Measurements from ENCODE around the gene SPATA1. TPM values are rescaled to one million over a fixed set of nuclear protein-coding genes. Genes with fewer than 3 reads are reported as not detected.

SPATA1 gene
- total and polyA plus RNA-seq, 9 of the 15 experiments (the other 6 are each of a cell fraction or from before 2014, with no cell fraction given), result 0.79 to 2.9 (median 1.5) TPM

DNA sequence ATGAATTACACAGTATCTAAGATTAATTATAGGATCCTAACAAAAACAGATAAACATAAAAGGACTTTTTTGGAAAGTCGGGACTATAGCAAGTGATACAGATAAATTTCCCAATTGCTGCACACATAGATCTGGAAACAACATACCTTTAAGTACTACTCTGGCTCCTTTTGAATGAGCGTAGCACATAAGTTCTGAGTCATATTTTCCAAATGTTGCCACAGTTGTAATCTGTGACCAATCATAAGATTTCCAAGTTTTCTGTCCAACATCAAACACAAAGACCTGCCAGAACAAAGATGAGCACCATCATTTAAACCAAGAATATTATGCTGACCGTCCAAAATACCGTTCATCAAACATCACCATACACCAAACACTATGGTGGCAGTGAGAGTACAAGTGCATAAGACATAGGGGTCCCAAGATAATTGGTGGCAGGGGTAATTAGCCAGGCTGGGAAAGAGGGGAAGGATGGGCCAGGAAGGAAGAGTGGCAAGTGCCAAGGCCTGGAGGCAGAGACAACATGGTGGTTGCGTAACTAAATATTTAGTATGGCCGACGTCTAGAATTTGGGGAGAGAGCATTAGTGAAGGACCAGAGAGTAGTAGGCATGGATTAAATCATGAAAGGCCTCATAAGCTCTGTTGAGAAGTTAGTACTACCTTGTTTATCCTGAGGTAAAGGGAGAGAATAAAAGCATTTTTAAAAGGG is 64.4 kb downstream of the SPATA1 start (continued):
- TF ChIP-seq, protein P1, sequence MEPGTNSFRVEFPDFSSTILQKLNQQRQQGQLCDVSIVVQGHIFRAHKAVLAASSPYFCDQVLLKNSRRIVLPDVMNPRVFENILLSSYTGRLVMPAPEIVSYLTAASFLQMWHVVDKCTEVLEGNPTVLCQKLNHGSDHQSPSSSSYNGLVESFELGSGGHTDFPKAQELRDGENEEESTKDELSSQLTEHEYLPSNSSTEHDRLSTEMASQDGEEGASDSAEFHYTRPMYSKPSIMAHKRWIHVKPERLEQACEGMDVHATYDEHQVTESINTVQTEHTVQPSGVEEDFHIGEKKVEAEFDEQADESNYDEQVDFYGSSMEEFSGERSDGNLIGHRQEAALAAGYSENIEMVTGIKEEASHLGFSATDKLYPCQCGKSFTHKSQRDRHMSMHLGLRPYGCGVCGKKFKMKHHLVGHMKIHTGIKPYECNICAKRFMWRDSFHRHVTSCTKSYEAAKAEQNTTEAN (CRISPR knock-in tag; IDR thresholded peaks at IDR 0.05), result no peak
- no peak for TF ChIP-seq ZNF766 (CRISPR knock-in tag; conservative IDR thresholded peaks at IDR 0.05)
- TF ChIP-seq FOXJ2 (tag; IDR thresholded peaks at IDR 0.05), result no peak
- no peak for TF ChIP-seq ATF2 (CRISPR knock-in tag; IDR thresholded peaks at IDR 0.05)
- TF ChIP-seq RBM34 (IDR thresholded peaks at IDR 0.05; ENCODE audit: borderline replicate concordance, insufficient read depth, low read length), result no peak
- TF ChIP-seq, protein P2, sequence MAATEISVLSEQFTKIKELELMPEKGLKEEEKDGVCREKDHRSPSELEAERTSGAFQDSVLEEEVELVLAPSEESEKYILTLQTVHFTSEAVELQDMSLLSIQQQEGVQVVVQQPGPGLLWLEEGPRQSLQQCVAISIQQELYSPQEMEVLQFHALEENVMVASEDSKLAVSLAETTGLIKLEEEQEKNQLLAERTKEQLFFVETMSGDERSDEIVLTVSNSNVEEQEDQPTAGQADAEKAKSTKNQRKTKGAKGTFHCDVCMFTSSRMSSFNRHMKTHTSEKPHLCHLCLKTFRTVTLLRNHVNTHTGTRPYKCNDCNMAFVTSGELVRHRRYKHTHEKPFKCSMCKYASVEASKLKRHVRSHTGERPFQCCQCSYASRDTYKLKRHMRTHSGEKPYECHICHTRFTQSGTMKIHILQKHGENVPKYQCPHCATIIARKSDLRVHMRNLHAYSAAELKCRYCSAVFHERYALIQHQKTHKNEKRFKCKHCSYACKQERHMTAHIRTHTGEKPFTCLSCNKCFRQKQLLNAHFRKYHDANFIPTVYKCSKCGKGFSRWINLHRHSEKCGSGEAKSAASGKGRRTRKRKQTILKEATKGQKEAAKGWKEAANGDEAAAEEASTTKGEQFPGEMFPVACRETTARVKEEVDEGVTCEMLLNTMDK (IDR thresholded peaks at IDR 0.05; ENCODE audit: borderline replicate concordance, insufficient read depth, low read depth, low read length, poor library complexity, severe bottlenecking), result no peak
- TF ChIP-seq NFXL1 (CRISPR knock-in tag; IDR thresholded peaks at IDR 0.05), result no peak
- no peak for TF ChIP-seq CC2D1A (IDR thresholded peaks at IDR 0.05)
